Mesenchymal stem cell (in vitro differentiated cells and primary cell): ENCODE data around the gene AHDC1.

Experiments used
- DNase-seq: peaks from one replicate; pipeline ENCODE4 v3.0.0-alpha.2; 2013
- H2AFZ ChIP-seq: one replicate; pipeline ENCODE4 v1.6.1; 2013; ENCODE audit warnings: low read depth, mild to moderate bottlenecking, control low read depth, inconsistent platforms, low read length, moderate library complexity
- H2AK5ac ChIP-seq: 2 replicates; pipeline ENCODE4 v1.6.1; 2013; ENCODE audit warnings: low read length, moderate library complexity, mild to moderate bottlenecking, inconsistent platforms; ENCODE audit not compliant: severe bottlenecking
- H2BK120ac ChIP-seq: one replicate; pipeline ENCODE4 v1.6.1; 2013; ENCODE audit warnings: low read depth, mild to moderate bottlenecking, inconsistent platforms, low read length, moderate library complexity
- H2BK12ac ChIP-seq, 2 experiments: one replicate each; pipeline ENCODE4 v1.6.1; 2013; ENCODE audit warnings: inconsistent platforms in 2 of 2, low read length in 2 of 2, mild to moderate bottlenecking in 2 of 2, moderate library complexity in 2 of 2, control low read depth in 1 of 2
- H2BK15ac ChIP-seq: one replicate; pipeline ENCODE4 v1.6.1; 2013; ENCODE audit warnings: mild to moderate bottlenecking, low read depth, inconsistent platforms; ENCODE audit not compliant: poor library complexity, severe bottlenecking
- H2BK5ac ChIP-seq: 2 replicates; pipeline ENCODE4 v1.6.1; 2013; ENCODE audit warnings: low read depth, mild to moderate bottlenecking, low read length, control low read depth, inconsistent platforms; ENCODE audit not compliant: poor library complexity, severe bottlenecking
- H3K14ac ChIP-seq, 2 experiments: one replicate each; pipeline ENCODE4 v1.6.1; 2013; ENCODE audit warnings: inconsistent platforms in 2 of 2, low read length in 2 of 2, control low read depth in 1 of 2, mild to moderate bottlenecking in 1 of 2, moderate library complexity in 1 of 2
- H3K18ac ChIP-seq, 2 experiments: one replicate each; pipeline ENCODE4 v1.6.1; 2013; ENCODE audit warnings: inconsistent platforms in 2 of 2, low read length in 2 of 2, control low read depth in 1 of 2, low read depth in 1 of 2, mild to moderate bottlenecking in 1 of 2
- H3K23ac ChIP-seq, 2 experiments: one replicate each; pipeline ENCODE4 v1.6.1; 2013; ENCODE audit warnings: inconsistent platforms in 2 of 2, low read length in 2 of 2, mild to moderate bottlenecking in 2 of 2, moderate library complexity in 2 of 2, control low read depth in 1 of 2
- H3K27ac ChIP-seq: 2 replicates; pipeline ENCODE4 v1.5.1; 2013; ENCODE audit warnings: mild to moderate bottlenecking, moderate library complexity, low read length, control low read depth, inconsistent platforms; ENCODE audit not compliant: poor library complexity, severe bottlenecking
- H3K27me3 ChIP-seq, 2 experiments: 2 replicates each; pipeline versions ENCODE4 v1.6.1 to v1.7.0; 2013; ENCODE audit warnings: low read length in 2 of 2, mild to moderate bottlenecking in 2 of 2, moderate library complexity in 2 of 2, control low read depth in 1 of 2, inconsistent platforms in 1 of 2; ENCODE audit not compliant: control insufficient read depth in 1 of 2, insufficient read depth in 1 of 2
- H3K36me3 ChIP-seq, 2 experiments: 2 replicates each; pipeline versions ENCODE4 v1.6.1 to v1.7.0; 2013; ENCODE audit warnings: low read length in 2 of 2, control low read depth in 1 of 2, inconsistent platforms in 1 of 2, low read depth in 1 of 2, mild to moderate bottlenecking in 1 of 2; ENCODE audit not compliant: insufficient read depth in 2 of 2, control insufficient read depth in 1 of 2
- H3K4ac ChIP-seq, 2 experiments: one replicate each; pipeline ENCODE4 v1.6.1; 2013; ENCODE audit warnings: inconsistent platforms in 2 of 2, low read length in 2 of 2, mild to moderate bottlenecking in 2 of 2, moderate library complexity in 2 of 2, control low read depth in 1 of 2, low read depth in 1 of 2
- H3K4me1 ChIP-seq: 2 replicates; pipeline ENCODE4 v1.6.1; 2013; ENCODE audit warnings: low read depth, low read length, control low read depth; ENCODE audit not compliant: control insufficient read depth, insufficient read depth
- H3K4me2 ChIP-seq: 2 replicates; pipeline ENCODE4 v1.6.1; 2013; ENCODE audit warnings: low read length, mild to moderate bottlenecking, inconsistent platforms; ENCODE audit not compliant: poor library complexity, severe bottlenecking
- H3K4me3 ChIP-seq, 2 experiments: 2 replicates each; pipeline versions ENCODE4 v1.5.1 to v1.7.0; 2013; ENCODE audit warnings: low read length in 2 of 2, mild to moderate bottlenecking in 2 of 2, control low read depth in 1 of 2, low read depth in 1 of 2; ENCODE audit not compliant: insufficient read depth in 1 of 2
- H3K79me1 ChIP-seq: replicated peaks from 2 replicates; pipeline ENCODE4 v1.6.1; 2013; ENCODE audit warnings: mild to moderate bottlenecking, control low read depth, low read length, inconsistent platforms; ENCODE audit not compliant: poor library complexity, severe bottlenecking
- H3K9ac ChIP-seq: 2 replicates; pipeline ENCODE4 v1.7.0; 2013; ENCODE audit warnings: mild to moderate bottlenecking, low read length, moderate library complexity
- H3K9me3 ChIP-seq: 2 replicates; pipeline ENCODE4 v1.7.0; 2013; ENCODE audit warnings: mild to moderate bottlenecking, low read length; ENCODE audit not compliant: control insufficient read depth
- H4K8ac ChIP-seq: one replicate; pipeline ENCODE4 v1.6.1; 2013; ENCODE audit warnings: inconsistent platforms, mild to moderate bottlenecking, low read length, moderate library complexity
- H4K91ac ChIP-seq: one replicate; pipeline ENCODE4 v1.6.1; 2013; ENCODE audit warnings: mild to moderate bottlenecking, low read length, inconsistent platforms
- WGBS: methylation state at CpG from one replicate; pipeline ENCODE4 v1.1.7; 2013; ENCODE audit warnings: mixed read lengths; 5-methylcytosine and 5-hydroxymethylcytosine counted together

AHDC1 gene

DNA sequence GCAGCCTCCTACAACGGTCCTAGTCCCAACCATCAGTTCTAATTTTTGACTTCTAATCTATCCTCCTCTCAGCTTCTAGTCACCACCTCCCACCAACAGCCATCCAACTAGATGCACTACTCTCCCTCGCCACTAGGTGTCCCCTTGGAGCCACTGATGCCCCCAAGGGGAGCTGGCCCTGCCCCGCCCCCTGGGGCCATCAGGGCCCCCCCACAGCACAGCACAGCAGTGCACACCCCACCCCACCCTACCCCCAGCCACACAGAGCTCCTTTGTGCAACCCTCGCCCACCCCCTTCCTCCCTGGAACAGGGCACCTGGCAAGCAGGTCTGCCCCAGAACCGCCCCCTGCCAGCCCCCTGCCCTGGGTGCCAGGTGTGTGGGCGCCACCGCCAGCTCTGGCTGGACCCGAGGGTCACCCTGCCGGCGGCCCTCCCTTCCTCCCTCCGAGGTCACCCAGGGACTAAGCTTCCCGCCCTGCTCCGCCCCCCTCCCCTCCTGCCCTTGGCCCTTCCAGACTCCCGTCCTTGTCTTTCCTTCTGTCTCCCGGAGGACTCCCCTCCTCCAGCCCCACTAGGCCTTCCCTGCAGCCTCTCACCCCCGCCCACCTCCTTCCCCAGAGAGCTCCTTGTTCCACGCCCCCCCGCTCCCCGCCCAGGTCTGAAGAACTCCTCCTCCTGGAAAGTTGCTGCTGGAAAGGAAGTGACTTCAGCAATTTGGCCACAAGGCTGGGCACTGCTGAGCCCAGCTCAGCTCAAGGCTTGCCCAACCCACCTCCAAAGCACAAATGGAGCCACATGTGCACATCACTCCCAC is 47.0 kb downstream of the AHDC1 start:
- peak overlapping the region; percentile 84 to 99 for H3K18ac ChIP-seq
- no peaks in the 10 kb centered on the region for H3K27me3 ChIP-seq
- no peak overlapping the region for H3K23ac ChIP-seq
- 2% methylated on average over 19 of the region's 19 CpGs for WGBS
- no peaks in the 10 kb centered on the region for H3K9me3 ChIP-seq
- peak overlapping the region; percentile 89 for H4K8ac ChIP-seq
- peaks cover 23 to 60% of the 10 kb centered on the region in 2 experiments for H3K36me3 ChIP-seq
- peak overlapping the region; percentile 91 for H4K91ac ChIP-seq
- no peak overlapping the region for H2AK5ac ChIP-seq
- H2BK15ac ChIP-seq: no peak overlapping the region
- no peak overlapping the region for H3K14ac ChIP-seq
- peak overlapping the region; percentile 75 for H2BK5ac ChIP-seq
- H3K4ac ChIP-seq: peak overlapping the region; percentile 63 to 80
- H2BK12ac ChIP-seq: peak overlapping the region; percentile 51 to 65
- peak overlapping the region; percentile 62 for H3K9ac ChIP-seq
- no peak overlapping the region for H3K4me3 ChIP-seq
- peaks cover 34% of the 10 kb centered on the region for H3K79me1 ChIP-seq
- peak; percentile 98 for DNase-seq
- peaks cover 55% of the 10 kb centered on the region for H3K4me1 ChIP-seq
- no peak overlapping the region for H2AFZ ChIP-seq
- H3K4me2 ChIP-seq: peak overlapping the region; percentile 70
- H2BK120ac ChIP-seq: peak overlapping the region; percentile 84
- peak overlapping the region; percentile 73 for H3K27ac ChIP-seq

DNA sequence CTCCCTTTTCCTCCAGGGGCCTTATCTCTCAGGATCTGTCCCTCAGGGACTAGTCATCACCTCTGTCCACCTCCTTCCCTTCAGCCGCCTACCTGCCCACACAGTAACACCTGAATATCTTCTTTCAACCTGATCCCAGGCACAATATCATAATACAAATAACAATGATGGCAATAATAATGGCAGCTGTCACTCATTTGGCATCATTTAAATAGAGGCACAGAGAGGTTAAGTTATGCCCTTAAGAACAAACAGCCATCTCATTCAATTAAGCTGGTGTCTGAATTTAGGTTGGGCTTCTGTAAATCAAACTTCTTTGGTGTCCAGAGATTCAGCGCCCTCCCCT is 47.5 kb downstream of the AHDC1 start:
- H3K14ac ChIP-seq: peak overlapping the region in 1 of 2 experiments; percentile 19
- peak overlapping the region; percentile 27 to 80 for H3K4ac ChIP-seq
- peak overlapping the region; percentile 6 to 99 for H3K18ac ChIP-seq
- H2AFZ ChIP-seq: no peak overlapping the region
- peak overlapping the region; percentile 16 for H4K8ac ChIP-seq
- peak overlapping the region; percentile 36 for H2BK120ac ChIP-seq
- no peak overlapping the region for H3K4me2 ChIP-seq
- H3K23ac ChIP-seq: no peak overlapping the region
- peak overlapping the region; percentile 51 to 88 for H2BK12ac ChIP-seq
- WGBS: 37% methylated on average over 2 of the region's 2 CpGs
- H3K9me3 ChIP-seq: no peaks in the 10 kb centered on the region
- no peak overlapping the region for H2BK5ac ChIP-seq
- H3K36me3 ChIP-seq: peaks cover 26 to 65% of the 10 kb centered on the region in 2 experiments
- DNase-seq: no peak
- peaks cover 37% of the 10 kb centered on the region for H3K79me1 ChIP-seq
- H3K4me1 ChIP-seq: peaks cover 50% of the 10 kb centered on the region
- no peak overlapping the region for H2BK15ac ChIP-seq
- peak overlapping the region; percentile 67 for H4K91ac ChIP-seq
- H3K4me3 ChIP-seq: peak overlapping the region in 1 of 2 experiments; percentile 38
- peak overlapping the region; percentile 12 for H2AK5ac ChIP-seq
- no peaks in the 10 kb centered on the region for H3K27me3 ChIP-seq
- peak overlapping the region; percentile 21 for H3K27ac ChIP-seq
- peak overlapping the region; percentile 62 for H3K9ac ChIP-seq

GRCh38 chr1:27555700-27556424 is 48.1 kb downstream of the AHDC1 start:
- Histone ChIP-seq H4K8ac (peak overlapping the region; percentile 92), H3K4me2 (no peak overlapping the region), H2BK15ac (peak overlapping the region; percentile 68), H3K18ac (peak overlapping the region; percentile 90 to 96), H2BK12ac (peak overlapping the region; percentile 72 to 88), H2AFZ (no peak overlapping the region), H3K4ac (peak overlapping the region; percentile 93 to 98), H3K23ac (peak overlapping the region in 1 of 2 experiments; percentile 48), H3K9me3 (no peaks in the 10 kb centered on the region), H3K14ac (peak overlapping the region in 1 of 2 experiments; percentile 82), H3K79me1 (peaks cover 39% of the 10 kb centered on the region), H3K36me3 (peaks cover 29 to 67% of the 10 kb centered on the region in 2 experiments), H3K4me3 (peak overlapping the region in 1 of 2 experiments; percentile 38), H3K27me3 (no peaks in the 10 kb centered on the region), H2BK5ac (peak overlapping the region; percentile 9), H2BK120ac (peak overlapping the region; percentile 88), H3K9ac (peak overlapping the region; percentile 62), H3K4me1 (peaks cover 44% of the 10 kb centered on the region), H3K27ac (peak overlapping the region; percentile 41), H4K91ac (peak overlapping the region; percentile 93), H2AK5ac (peak overlapping the region; percentile 33)
- 29% methylated on average over 10 of the region's 12 CpGs for WGBS
- DNase-seq: peak; percentile 67
